ENCODE results near the gene TRPT1. TPM values are rescaled to one million over a fixed set of nuclear protein-coding genes. Genes with fewer than 3 reads are reported as not detected.
"Not testable (repeated sequence)": the region's sequence is repeated elsewhere in the genome, so short reads cannot be mapped to it uniquely, and the experiment has no call there.

TRPT1 gene
- total RNA-seq, 1 donor from 2014 or later: 39.7 TPM

DNA sequence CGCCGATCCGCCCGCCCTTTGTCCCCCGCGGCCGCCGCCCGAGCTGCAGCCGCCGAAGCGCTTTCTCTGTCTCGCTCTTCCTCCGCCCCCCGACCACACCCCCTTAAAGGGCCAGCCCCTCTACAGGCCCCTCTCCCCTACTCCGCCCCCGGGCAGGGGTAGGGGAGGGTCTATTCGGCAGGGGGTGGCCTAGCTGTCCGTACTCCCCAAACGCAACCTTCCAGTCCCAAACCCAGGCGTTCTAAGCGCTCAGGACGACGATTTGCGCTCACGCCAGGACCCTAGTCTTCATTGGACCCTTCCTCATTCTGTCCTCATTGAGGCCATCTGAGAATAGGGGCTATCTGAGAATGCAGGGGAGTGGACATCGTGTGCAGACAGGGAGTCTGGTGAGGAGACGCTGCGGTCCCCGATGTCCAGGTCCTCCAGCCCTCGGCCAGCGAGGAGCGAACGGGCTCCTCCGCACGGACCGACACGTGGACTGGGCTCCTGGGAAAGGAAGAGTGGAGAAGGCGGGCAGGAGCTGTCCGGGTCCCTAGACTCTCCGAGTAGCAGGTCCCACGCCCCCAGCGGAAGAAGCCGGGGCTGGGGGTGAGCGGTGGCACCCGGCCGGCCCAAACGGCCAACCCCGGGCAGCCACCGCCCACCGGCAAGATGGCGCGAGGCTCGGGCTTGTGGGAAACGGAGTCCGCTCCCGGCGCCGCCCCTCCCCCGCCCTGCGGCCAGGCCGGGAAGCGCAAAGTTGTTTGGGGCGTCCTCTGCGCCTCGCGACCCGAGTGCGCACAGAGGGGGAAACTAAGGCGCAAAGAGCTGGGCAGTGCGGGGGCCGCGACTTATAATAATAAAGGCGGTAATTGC, 21.1 kb upstream of the TRPT1 start, which contains the start of gene PPP1R14B:
Gene PPP1R14B, minus strand, starts transcription at position 73 of the 858 bp plus-strand sequence. CDS start 270 bp downstream, outside the sequence.
- peaks cover 39% of the 10 kb centered on the region for H3K4me1 Mint-ChIP-seq (ENCODE audit: unreplicated experiment)
- peaks cover 12% of the 10 kb centered on the region for H3K36me3 Mint-ChIP-seq (ENCODE audit: unreplicated experiment)
- peak within 1 kb of the TSS; percentile 90 for H3K4me3 Mint-ChIP-seq (ENCODE audit: unreplicated experiment)
- TF ChIP-seq CTCF (IDR thresholded peaks at IDR 0.05): peak; percentile 16
- no peaks in the 10 kb centered on the region for H3K27me3 Mint-ChIP-seq (ENCODE audit: unreplicated experiment)
- DNase-seq (ENCODE audit: extremely low spot score, unreplicated experiment): peak; percentile 95
- no peaks in the 10 kb centered on the region for H3K9me3 Mint-ChIP-seq (ENCODE audit: unreplicated experiment)
- peak within 1 kb of the TSS; percentile 93 for H3K27ac Mint-ChIP-seq (ENCODE audit: unreplicated experiment)

DNA sequence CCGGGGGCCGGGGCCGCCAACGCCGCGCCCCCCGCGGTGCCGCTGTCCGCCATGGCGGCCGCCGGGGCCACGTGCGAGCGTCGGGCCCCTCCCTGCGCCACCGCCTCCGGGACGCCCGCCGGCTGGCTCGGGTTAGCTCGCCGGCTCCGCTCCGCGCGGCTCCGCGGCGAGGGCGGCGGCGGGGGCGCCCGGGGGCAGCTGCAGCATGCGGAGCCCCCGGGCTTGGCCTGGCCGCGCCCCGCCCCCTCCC, 20.6 kb upstream of the TRPT1 start:
- Mint-ChIP-seq H3K36me3 (ENCODE audit: unreplicated experiment) (peaks cover 12% of the 10 kb centered on the region), H3K4me3 (ENCODE audit: unreplicated experiment) (peak overlapping the region; percentile 82), H3K4me1 (ENCODE audit: unreplicated experiment) (peaks cover 34% of the 10 kb centered on the region)
- DNase-seq (ENCODE audit: extremely low spot score, unreplicated experiment); H3K9me3 Mint-ChIP-seq (ENCODE audit: unreplicated experiment); H3K27me3 Mint-ChIP-seq (ENCODE audit: unreplicated experiment); H3K27ac Mint-ChIP-seq (ENCODE audit: unreplicated experiment): not testable (repeated sequence)

GRCh38 chr11:64245797-64246620, 20.0 kb upstream of the TRPT1 start:
- Mint-ChIP-seq H3K9me3 (ENCODE audit: unreplicated experiment) (no peaks in the 10 kb centered on the region), H3K36me3 (ENCODE audit: unreplicated experiment) (peaks cover 12% of the 10 kb centered on the region), H3K27ac (ENCODE audit: unreplicated experiment) (peak overlapping the region; percentile 93), H3K27me3 (ENCODE audit: unreplicated experiment) (no peaks in the 10 kb centered on the region), H3K4me1 (ENCODE audit: unreplicated experiment) (peaks cover 35% of the 10 kb centered on the region), H3K4me3 (ENCODE audit: unreplicated experiment) (peak overlapping the region; percentile 90)
- DNase-seq (ENCODE audit: extremely low spot score, unreplicated experiment): peak; percentile 95
- no peak for TF ChIP-seq CTCF (IDR thresholded peaks at IDR 0.05)

DNA sequence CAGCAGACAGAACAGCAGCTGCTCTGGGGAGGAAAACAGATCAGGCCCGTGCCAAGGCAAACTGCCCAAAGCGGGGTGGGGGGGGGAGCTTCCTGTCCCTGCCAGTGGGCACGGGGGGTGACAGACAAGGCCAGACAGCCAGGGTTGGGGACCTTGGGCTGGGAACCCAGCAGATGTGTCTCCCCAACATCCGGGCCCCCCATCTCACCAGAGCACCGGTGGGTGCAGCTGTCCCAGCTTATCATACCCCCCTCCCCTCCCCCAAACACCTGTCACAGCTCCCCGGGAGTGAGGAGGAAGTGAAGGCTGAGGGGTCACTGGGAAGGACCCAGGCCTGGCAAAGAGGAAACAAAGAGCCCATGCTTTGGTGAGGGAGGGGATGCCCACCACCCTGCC, 19.4 kb upstream of the TRPT1 start:
- TF ChIP-seq CTCF (IDR thresholded peaks at IDR 0.05): no peak
- Mint-ChIP-seq H3K27me3 (ENCODE audit: unreplicated experiment) (no peaks in the 10 kb centered on the region), H3K36me3 (ENCODE audit: unreplicated experiment) (peaks cover 12% of the 10 kb centered on the region), H3K4me1 (ENCODE audit: unreplicated experiment) (peaks cover 35% of the 10 kb centered on the region), H3K27ac (ENCODE audit: unreplicated experiment) (peak overlapping the region; percentile 93), H3K4me3 (ENCODE audit: unreplicated experiment) (peak overlapping the region; percentile 90), H3K9me3 (ENCODE audit: unreplicated experiment) (no peaks in the 10 kb centered on the region)
- no peak for DNase-seq (ENCODE audit: extremely low spot score, unreplicated experiment)

- H3K27me3 Mint-ChIP-seq (ENCODE audit: unreplicated experiment): no peaks in the 10 kb centered on the region
- H3K36me3 Mint-ChIP-seq (ENCODE audit: unreplicated experiment): peaks cover 12% of the 10 kb centered on the region
- H3K4me1 Mint-ChIP-seq (ENCODE audit: unreplicated experiment): peaks cover 39% of the 10 kb centered on the region
- no peak for TF ChIP-seq CTCF (IDR thresholded peaks at IDR 0.05)
- DNase-seq (ENCODE audit: extremely low spot score, unreplicated experiment): no peak
- peak overlapping the region; percentile 90 for H3K4me3 Mint-ChIP-seq (ENCODE audit: unreplicated experiment)
- no peaks in the 10 kb centered on the region for H3K9me3 Mint-ChIP-seq (ENCODE audit: unreplicated experiment)
- peak overlapping the region; percentile 93 for H3K27ac Mint-ChIP-seq (ENCODE audit: unreplicated experiment)
Observed at GRCh38 chr11:64244966-64245365, 19.0 kb upstream of the TRPT1 start.

Measured in osteocyte (in vitro differentiated cells).